Ascending aorta (tissue), 2 donors: ENCODE data around the gene PRLR. TPM values are rescaled to one million over a fixed set of nuclear protein-coding genes. Genes with fewer than 3 reads are reported as not detected.

ENCODE experiments used
- DNase-seq, 2 donors: peaks; one replicate each; pipeline ENCODE4 v3.0.0-alpha.2; 2019; ENCODE audit warnings: low spot score in 2 of 2
- H3K27ac ChIP-seq, 2 donors: fragments of 200-600 bp; sonication (generic); one replicate each; pipeline ENCODE4 v1.5.1; 2016 to 2017; ENCODE audit warnings: mild to moderate bottlenecking in 1 of 2
- H3K27me3 ChIP-seq: fragments of 200-600 bp; sonication (generic); one replicate; pipeline ENCODE4 v1.5.1; 2017
- H3K36me3 ChIP-seq, 2 donors: fragments of 200-600 bp; sonication (generic); one replicate each; pipeline ENCODE4 v1.5.1; 2016
- H3K4me1 ChIP-seq, 2 donors: fragments of 200-600 bp; sonication (generic); one replicate each; pipeline ENCODE4 v1.5.1; 2016 to 2017; ENCODE audit warnings: mild to moderate bottlenecking in 1 of 2
- H3K4me3 ChIP-seq, 2 donors: fragments of 200-600 bp; sonication (generic); one replicate each; pipeline ENCODE4 v1.5.1; 2016 to 2017; ENCODE audit warnings: mild to moderate bottlenecking in 1 of 2
- H3K9me3 ChIP-seq, 2 donors: fragments of 200-600 bp; sonication (generic); one replicate each; pipeline ENCODE4 v1.5.1; 2016
- CTCF ChIP-seq, 3 experiments: fragments of 200-600 bp in 2 of 3; fragments of 450-650 bp in 1 of 3; sonication (generic) in 2 of 3; IDR thresholded peaks; one replicate each; pipeline ENCODE4 v1.5.1; 2016 to 2019; ENCODE audit warnings: antibody characterized with exemption in 3 of 3, mild to moderate bottlenecking in 1 of 3, moderate library complexity in 1 of 3
- intact Hi-C: fragments of 100-400 bp; cut with DNase I; formaldehyde crosslinking; loops from one replicate; pipeline ENCODE4 v1.15.1; 2023
- total RNA-seq: library from RNA; depleted of rRNA; stranded (reverse); fragments of >200 nt; gene quantifications from one replicate; pipeline ENCODE4 v1.1.0, GENCODE V29; 2016

Gene PRLR
- total RNA-seq, 1 donor from 2014 or later = 0.43 TPM

GRCh38 chr5:35131723-35132122, 98.6 kb downstream of the PRLR start:
- Histone ChIP-seq H3K27ac (no peak overlapping the region), H3K4me3 (no peak overlapping the region), H3K9me3 (no peaks in the 10 kb centered on the region), H3K27me3 (no peaks in the 10 kb centered on the region), H3K4me1 (no peaks in the 10 kb centered on the region), H3K36me3 (no peaks in the 10 kb centered on the region)
- intact Hi-C loops = no loop called here
- DNase-seq = no peak
- TF ChIP-seq CTCF (IDR thresholded peaks at IDR 0.05) = no peak

- no peak for DNase-seq
- intact Hi-C loops = no loop called here
- TF ChIP-seq CTCF (IDR thresholded peaks at IDR 0.05) = no peak
- H3K36me3 ChIP-seq = no peaks in the 10 kb centered on the region
- no peaks in the 10 kb centered on the region for H3K4me1 ChIP-seq
- no peak overlapping the region for H3K4me3 ChIP-seq
- H3K27me3 ChIP-seq = no peaks in the 10 kb centered on the region
- no peaks in the 10 kb centered on the region for H3K9me3 ChIP-seq
- no peak overlapping the region for H3K27ac ChIP-seq
Observed at GRCh38 chr5:35129921-35130485, 100.3 kb downstream of the PRLR start.

- TF ChIP-seq CTCF (IDR thresholded peaks at IDR 0.05) = no peak
- no peak for DNase-seq
- intact Hi-C loops = no loop called here
- Histone ChIP-seq H3K27ac (no peak overlapping the region), H3K36me3 (no peaks in the 10 kb centered on the region), H3K27me3 (no peaks in the 10 kb centered on the region), H3K4me3 (no peak overlapping the region), H3K4me1 (no peaks in the 10 kb centered on the region), H3K9me3 (no peaks in the 10 kb centered on the region)
Observed at GRCh38 chr5:35129276-35129675, 101.0 kb downstream of the PRLR start.

GRCh38 chr5:35127006-35127405, 103.3 kb downstream of the PRLR start:
- no peak overlapping the region for H3K4me3 ChIP-seq
- no peaks in the 10 kb centered on the region for H3K27me3 ChIP-seq
- H3K36me3 ChIP-seq = no peaks in the 10 kb centered on the region
- no peak for DNase-seq
- H3K4me1 ChIP-seq = no peaks in the 10 kb centered on the region
- no peak overlapping the region for H3K27ac ChIP-seq
- H3K9me3 ChIP-seq = no peaks in the 10 kb centered on the region
- no peak for TF ChIP-seq CTCF (IDR thresholded peaks at IDR 0.05)
- intact Hi-C loops = no loop called here

- Histone ChIP-seq H3K27me3 (no peaks in the 10 kb centered on the region), H3K9me3 (no peaks in the 10 kb centered on the region), H3K4me1 (no peaks in the 10 kb centered on the region), H3K27ac (no peak overlapping the region), H3K4me3 (no peak overlapping the region), H3K36me3 (no peaks in the 10 kb centered on the region)
- no peak for TF ChIP-seq CTCF (IDR thresholded peaks at IDR 0.05)
- DNase-seq = no peak
- intact Hi-C loops = no loop called here
Observed at GRCh38 chr5:35125746-35126145, 104.5 kb downstream of the PRLR start.

- no peaks in the 10 kb centered on the region for H3K9me3 ChIP-seq
- intact Hi-C loops = no loop called here
- TF ChIP-seq CTCF (IDR thresholded peaks at IDR 0.05) = no peak
Observed at GRCh38 chr5:35124932-35125331, 105.4 kb downstream of the PRLR start.

More at GRCh38 chr5:35124932-35125331, 105.4 kb downstream of the PRLR start:
- no peak for DNase-seq
- no peaks in the 10 kb centered on the region for H3K4me1 ChIP-seq
- no peaks in the 10 kb centered on the region for H3K36me3 ChIP-seq
- H3K27me3 ChIP-seq = no peaks in the 10 kb centered on the region
- H3K27ac ChIP-seq = no peak overlapping the region
- no peak overlapping the region for H3K4me3 ChIP-seq
